GM12891 (cell line): ENCODE results near the gene ZBTB16.

ENCODE experiments used
- DNase-seq: peaks from one replicate; pipeline ENCODE4 v3.0.0; 2011; ENCODE audit warnings: low spot score; ENCODE audit not compliant: insufficient read length
- FAIRE-seq: peaks from 2 replicates; lab custom pipeline; 2011; peaks lifted over from hg19 to GRCh38; lab: Jason Lieb, UNC
- PAX5 ChIP-seq: IDR thresholded peaks from 2 replicates; pipeline ENCODE4 v1.6.1; 2011; ENCODE audit warnings: low read length, moderate library complexity, mild to moderate bottlenecking; ENCODE audit not compliant: insufficient read depth, severe bottlenecking
- POLR2A ChIP-seq: IDR thresholded peaks from 2 replicates; pipeline ENCODE4 v1.6.1; 2011; ENCODE audit warnings: low read depth, low read length, control low read depth
- POLR2AphosphoS5 ChIP-seq: IDR thresholded peaks from 2 replicates; pipeline ENCODE4 v1.6.1; 2011; ENCODE audit warnings: low read depth, low read length, control low read depth
- POU2F2 ChIP-seq: IDR thresholded peaks from 2 replicates; pipeline ENCODE4 v1.6.1; 2011; ENCODE audit warnings: low read depth, mild to moderate bottlenecking, control low read depth, low read length, moderate library complexity
- SPI1 ChIP-seq: IDR thresholded peaks from 2 replicates; pipeline ENCODE4 v1.6.1; 2011; ENCODE audit warnings: low read depth, low read length, control low read depth
- TAF1 ChIP-seq: IDR thresholded peaks from 2 replicates; pipeline ENCODE4 v1.6.1; 2011; ENCODE audit warnings: low read depth, low read length, control low read depth

ZBTB16 gene

DNA sequence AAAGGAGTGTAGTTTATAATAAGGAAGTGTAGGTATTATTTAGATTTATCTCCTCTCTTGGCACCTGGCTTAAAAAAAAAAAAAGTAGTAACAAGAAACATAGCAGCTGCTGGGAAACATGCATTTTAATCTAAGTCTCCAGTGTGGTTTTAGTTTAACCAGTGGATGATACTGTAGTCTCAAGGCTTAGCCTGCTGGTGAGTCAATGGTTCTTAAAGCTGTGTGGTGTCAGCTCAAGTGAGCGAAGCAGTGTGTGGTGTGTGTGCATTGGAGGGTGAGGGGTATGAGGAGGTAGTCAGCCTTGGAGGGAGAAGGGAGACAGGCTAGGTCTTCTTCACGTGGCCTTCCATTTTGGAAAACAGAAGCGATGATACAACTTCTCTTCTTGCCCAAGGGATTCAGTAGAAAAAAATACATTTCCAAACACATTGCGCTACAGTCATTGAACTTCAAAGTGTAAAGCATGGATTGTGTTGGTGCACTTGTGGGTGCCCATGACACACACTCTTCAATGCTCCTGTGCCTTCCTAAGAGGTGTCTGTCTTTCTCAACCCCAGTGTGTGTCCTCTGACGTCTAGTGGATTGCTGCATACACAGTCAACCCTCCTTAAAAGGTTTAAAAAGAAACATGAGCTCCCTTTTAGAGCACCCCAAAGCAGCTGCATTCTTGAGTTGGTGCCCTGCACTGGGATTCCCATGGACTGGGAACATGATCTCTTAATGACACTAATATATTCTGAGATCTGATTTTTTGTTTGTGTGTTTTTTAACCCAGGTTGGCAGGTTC is 40.1 kb downstream of the ZBTB16 start:
- DNase-seq, result no peak
- TF ChIP-seq SPI1 (no peak), POLR2AphosphoS5 (no peak), POU2F2 (no peak), TAF1 (no peak), POLR2A (no peak), PAX5 (no peak)
- no peak for FAIRE-seq

DNA sequence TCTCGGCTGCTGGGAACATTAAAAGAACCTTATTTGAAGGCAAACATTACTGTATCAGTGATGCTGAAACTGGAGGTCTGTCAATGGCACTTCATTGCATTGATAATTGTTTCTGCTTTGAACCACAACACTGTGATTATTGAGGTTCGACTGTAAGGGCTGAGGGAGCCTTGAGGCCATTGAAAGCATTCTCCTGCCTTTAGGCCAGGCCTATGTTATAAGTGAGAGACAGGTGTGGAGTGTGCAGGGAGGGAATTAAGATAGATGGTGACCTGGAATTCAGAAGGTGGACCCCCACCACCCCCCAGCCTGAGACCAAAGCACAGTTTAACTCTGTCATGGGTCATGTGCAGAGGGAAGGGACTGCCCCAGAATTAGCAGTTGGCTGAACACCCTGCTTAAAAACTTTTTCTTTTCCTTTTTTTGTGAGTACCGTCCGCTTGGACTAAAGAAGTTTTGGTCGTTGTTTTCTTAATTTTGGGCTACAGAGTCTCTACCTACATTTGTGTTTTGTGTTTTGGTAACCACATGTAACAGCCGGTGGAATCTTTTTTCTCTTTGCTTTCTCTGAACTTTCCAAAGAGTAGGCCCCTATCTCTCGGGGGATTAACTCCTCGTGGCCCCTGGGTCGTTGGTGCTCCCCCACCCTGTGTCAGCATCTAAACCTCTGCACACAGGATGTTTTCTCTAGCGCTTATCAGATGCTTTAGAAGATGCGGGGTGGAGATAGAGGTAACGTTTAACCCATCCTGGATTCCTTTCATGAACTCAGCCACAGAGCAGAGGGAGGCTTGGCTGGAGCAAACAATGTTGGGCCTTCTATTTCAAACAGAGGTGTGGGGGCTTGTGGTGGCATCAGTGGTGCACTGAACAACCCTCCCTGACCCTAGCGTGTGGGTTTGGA is 43.7 kb downstream of the ZBTB16 start:
- TF ChIP-seq POLR2A, result no peak
- no peak for TF ChIP-seq TAF1
- no peak for TF ChIP-seq PAX5
- no peak for TF ChIP-seq POLR2AphosphoS5
- TF ChIP-seq SPI1, result no peak
- no peak for TF ChIP-seq POU2F2
- no peak for DNase-seq
- no peak for FAIRE-seq

DNA sequence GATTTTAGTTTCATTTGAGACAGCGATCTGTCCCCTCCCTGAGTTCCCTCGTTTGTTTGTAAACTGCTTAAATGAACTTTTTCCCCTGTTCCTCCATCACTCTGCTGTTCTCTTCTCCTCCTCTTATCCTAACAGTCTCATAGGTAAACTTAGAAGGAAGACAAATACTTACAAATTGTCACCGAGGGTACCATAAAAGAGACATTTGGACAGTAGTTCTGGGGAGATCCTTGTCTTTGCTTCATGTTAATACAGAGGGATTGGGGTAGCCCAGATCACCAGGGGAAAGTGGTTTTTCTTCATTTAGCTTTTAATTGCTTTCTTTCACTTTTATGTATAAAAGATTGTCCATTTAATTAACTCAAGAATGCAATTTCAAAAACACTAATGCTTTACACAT is 46.1 kb downstream of the ZBTB16 start:
- DNase-seq (no peak), FAIRE-seq (no peak)
- TF ChIP-seq POU2F2 (no peak), POLR2A (no peak), PAX5 (no peak), TAF1 (no peak), POLR2AphosphoS5 (no peak), SPI1 (no peak)

DNA sequence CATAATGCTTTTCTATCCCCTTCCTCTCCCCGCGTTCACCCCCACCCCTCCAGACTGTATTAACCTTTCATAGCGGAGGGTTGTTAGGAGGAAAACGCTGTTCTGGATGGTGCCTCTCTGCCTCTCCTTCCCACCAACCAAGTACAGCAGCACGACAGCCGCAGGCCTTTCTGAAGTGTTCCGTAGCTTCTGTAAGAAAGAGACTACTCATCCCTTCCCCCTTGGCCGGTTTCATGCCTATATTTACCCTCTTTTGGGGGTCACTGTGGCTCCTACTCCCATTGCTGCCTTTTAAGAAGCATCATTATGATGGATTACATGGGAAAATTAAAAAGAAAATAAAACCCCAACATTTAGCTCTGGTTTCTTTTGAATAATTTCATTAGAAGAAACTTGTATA is 46.5 kb downstream of the ZBTB16 start:
- TF ChIP-seq POLR2AphosphoS5 (no peak), TAF1 (no peak), POU2F2 (no peak), SPI1 (no peak)
- DNase-seq (no peak), FAIRE-seq (no peak)

DNA sequence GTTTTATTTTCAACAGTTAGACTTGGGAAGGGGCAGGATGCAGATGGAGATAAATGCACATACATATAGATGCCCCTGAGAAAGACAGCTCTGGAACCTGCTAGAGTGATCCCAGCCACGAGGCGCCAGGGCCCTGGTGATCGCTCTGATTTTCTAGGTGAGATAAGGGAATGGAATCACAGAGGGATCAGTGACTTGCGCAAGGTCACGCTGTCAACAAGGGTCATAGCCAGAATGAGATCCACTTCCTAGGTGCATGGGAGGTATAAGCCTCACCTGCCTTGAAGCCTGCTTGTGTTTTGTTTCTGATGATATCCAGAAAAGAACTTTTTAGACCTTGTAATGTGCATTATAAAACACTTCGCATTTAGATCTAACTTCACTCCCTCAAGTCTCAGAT is 47.5 kb downstream of the ZBTB16 start:
- DNase-seq, result no peak
- no peak for FAIRE-seq
- no peak for TF ChIP-seq PAX5
- no peak for TF ChIP-seq POU2F2
- TF ChIP-seq TAF1, result no peak
- TF ChIP-seq POLR2A, result no peak
- no peak for TF ChIP-seq POLR2AphosphoS5
- TF ChIP-seq SPI1, result no peak

DNA sequence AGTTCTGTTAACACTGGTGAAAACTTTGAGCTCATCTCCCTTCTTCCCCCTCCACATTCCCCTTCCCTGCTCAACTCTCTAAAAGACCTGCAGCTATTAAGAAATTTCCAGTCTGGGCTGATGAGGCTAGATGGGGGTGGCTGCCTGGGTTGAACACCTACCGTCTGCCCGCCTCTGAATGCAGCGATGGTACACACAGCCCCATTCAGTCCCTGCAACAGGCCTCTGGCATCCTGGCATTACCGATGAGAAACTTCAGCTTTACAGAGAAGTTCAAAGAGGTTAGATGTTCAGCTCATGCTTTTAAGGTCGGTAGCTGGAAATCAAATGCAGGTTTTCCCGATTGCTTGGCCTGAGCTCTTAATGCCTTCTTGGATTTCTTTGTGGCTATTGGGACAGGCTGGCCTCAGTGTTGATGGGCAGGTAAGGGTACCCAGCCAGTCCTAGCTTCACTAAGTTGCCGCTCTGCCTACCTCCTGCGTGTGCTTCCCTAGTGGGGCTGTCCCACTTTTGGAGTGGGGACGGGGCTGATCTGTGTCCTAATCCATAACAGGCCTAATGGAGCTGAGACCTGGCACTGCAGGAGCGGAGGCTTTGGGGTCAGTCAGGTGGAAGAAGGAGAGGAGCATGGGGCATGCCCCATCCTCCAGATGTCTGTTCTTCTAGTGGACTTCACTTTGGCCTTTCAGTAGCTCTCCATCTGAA is 49.1 kb downstream of the ZBTB16 start:
- no peak for TF ChIP-seq TAF1
- no peak for TF ChIP-seq POLR2AphosphoS5
- TF ChIP-seq POLR2A, result no peak
- TF ChIP-seq PAX5, result no peak
- no peak for TF ChIP-seq SPI1
- TF ChIP-seq POU2F2, result no peak
- FAIRE-seq (no peak), DNase-seq (no peak)

DNA sequence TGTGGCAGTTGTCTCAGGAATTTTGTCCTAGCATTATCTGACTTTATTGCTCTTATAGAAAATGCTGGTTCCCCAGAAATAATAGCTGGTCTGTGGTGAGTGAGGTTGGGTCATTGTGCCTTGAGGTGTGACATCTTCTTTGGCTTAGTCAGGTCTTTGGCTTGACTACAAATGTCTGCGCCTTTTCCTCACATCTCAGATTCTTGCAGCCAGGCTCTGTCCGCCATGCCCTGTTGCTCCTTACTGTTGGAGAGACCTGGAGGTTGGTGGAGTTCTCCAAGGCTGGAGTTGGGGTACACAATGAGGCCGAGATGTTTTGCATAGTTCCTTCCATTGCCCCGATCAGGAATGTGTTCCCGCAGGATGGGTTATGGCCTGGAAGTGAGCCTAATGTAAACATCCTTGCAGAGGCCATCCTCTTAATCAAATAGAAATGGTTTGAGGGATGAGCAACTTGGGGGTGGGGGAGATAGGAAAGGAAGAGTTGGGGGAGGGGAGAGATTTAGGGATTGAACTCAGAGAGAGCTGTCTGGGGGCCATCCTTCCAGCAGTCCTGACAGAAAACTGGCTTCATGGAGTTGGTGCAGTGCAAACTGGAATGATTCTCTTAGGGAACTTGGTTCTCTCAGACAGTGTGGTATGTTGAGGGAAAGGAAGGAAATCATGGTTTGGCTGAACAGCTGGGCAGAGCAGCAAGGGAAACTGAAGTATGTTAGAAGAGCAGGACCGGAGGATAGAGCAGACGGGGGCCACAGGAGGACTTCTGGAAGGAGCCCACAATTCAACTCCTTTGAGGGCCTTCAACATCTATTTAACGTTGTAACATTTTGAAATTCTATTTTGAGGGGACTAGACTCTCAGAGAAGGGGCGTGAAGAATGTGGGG is 49.9 kb downstream of the ZBTB16 start:
- no peak for DNase-seq
- TF ChIP-seq POU2F2 (no peak), POLR2AphosphoS5 (no peak), SPI1 (no peak), PAX5 (no peak), POLR2A (no peak), TAF1 (no peak)
- no peak for FAIRE-seq

DNA sequence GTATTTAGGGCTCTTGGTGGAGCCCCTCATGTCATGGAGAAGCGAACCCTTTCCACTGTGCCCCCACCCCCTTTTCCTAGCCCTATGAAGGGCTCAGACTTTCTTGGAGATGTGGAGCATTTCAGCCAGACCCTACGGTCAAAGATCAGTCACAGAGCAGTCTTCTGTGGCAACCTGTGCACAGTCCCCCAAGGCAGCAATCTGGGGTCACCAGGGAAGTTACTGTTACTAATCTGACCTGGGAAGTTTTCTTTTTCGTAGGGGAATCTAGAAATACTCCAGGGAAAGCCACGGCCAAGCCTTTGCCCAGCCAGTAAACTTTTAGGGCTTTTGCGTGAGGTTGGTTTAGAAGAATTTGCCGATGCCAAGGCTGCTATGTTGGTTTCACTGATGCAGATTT is 50.6 kb downstream of the ZBTB16 start:
- no peak for DNase-seq
- FAIRE-seq, result no peak
- TF ChIP-seq SPI1 (no peak), POLR2A (no peak), PAX5 (no peak), POLR2AphosphoS5 (no peak), POU2F2 (no peak), TAF1 (no peak)
